GM12878 (cell line): Measurements from ENCODE around the gene NEK7. TPM values are rescaled to one million over a fixed set of nuclear protein-coding genes. Genes with fewer than 3 reads are reported as not detected.
A peak's percentile ranks its signal among the peaks of the same experiment; 100 is the strongest.

Source experiments
- ATAC-seq: fragments of 200-7000 bp; cut with Tn5 transposase; 3 replicates; pipeline ENCODE4 v1.9.1; 2020; ENCODE audit warnings: mild to moderate bottlenecking, moderate library complexity
- BruUV-seq: library from RNA; stranded (reverse); fragments of 400-500 nt; replicated peaks from 2 replicates; lab custom pipeline; 2021; lab: Mats Ljungman, UMichigan
- CTCF ChIA-PET: fragments of 300-600 bp; sonication (Branson Sonifier 250); formaldehyde crosslinking; extraction: SDS; loops from one replicate; lab custom pipeline; 2021; ENCODE audit warnings: inconsistent platforms; lab: Yijun Ruan, JAX
- POLR2A ChIA-PET: fragments of 350-600 bp; formaldehyde crosslinking; extraction: SDS; loops from one replicate; lab custom pipeline; 2021; ENCODE audit warnings: inconsistent platforms; lab: Charles Lee
- RAD21 ChIA-PET: fragments of 300-600 bp; sonication (Branson Sonifier 250); formaldehyde crosslinking; loops from one replicate; lab custom pipeline; 2023; ENCODE audit warnings: antibody characterized with exemption; ENCODE audit not compliant: unreplicated experiment; lab: Charles Lee
- SMC1A ChIA-PET: fragments of 300-600 bp; sonication (Branson Sonifier 250); formaldehyde crosslinking; loops from one replicate; lab custom pipeline; 2023; ENCODE audit not compliant: unreplicated experiment, uncharacterized antibody; lab: Charles Lee
- DNase-seq: peaks from one replicate; pipeline ENCODE4 v3.0.0-alpha.2; 2011; ENCODE audit warnings: low read depth, low spot score
- FAIRE-seq: peaks from 3 replicates; lab custom pipeline; 2011; peaks lifted over from hg19 to GRCh38; lab: Jason Lieb, UNC
- H2AFZ ChIP-seq: 2 replicates; pipeline ENCODE4 v1.6.0; 2011; ENCODE audit warnings: low read depth, low read length, control low read depth; ENCODE audit not compliant: control insufficient read depth
- H3K27ac ChIP-seq: 2 replicates; pipeline ENCODE4 v1.5.1; 2011; ENCODE audit warnings: control low read depth; ENCODE audit not compliant: control insufficient read depth, insufficient read depth
- H3K27me3 ChIP-seq, 2 experiments: replicated peaks in 1 of 2; 2 replicates each; pipeline versions ENCODE4 v1.6.0 to v1.6.1; 2011; ENCODE audit warnings: low read length in 1 of 2; ENCODE audit not compliant: control insufficient read depth in 2 of 2, insufficient read depth in 2 of 2
- H3K36me3 ChIP-seq, 2 experiments: 2 replicates each; pipeline ENCODE4 v1.5.1; 2011; ENCODE audit warnings: low read length in 1 of 2; ENCODE audit not compliant: control insufficient read depth in 2 of 2, insufficient read depth in 2 of 2
- H3K4me1 ChIP-seq: 2 replicates; pipeline ENCODE4 v1.6.1; 2011; ENCODE audit warnings: mild to moderate bottlenecking, low read length, moderate library complexity, mixed read lengths; ENCODE audit not compliant: control insufficient read depth, insufficient read depth
- H3K4me2 ChIP-seq: 2 replicates; pipeline ENCODE4 v1.6.0; 2011; ENCODE audit warnings: control low read depth; ENCODE audit not compliant: control insufficient read depth, insufficient read depth
- H3K4me3 ChIP-seq: fragments of 200-600 bp; sonication (generic); 2 replicates; pipeline ENCODE4 v1.5.1; 2016
- H3K79me2 ChIP-seq: 2 replicates; pipeline ENCODE4 v1.6.0; 2011; ENCODE audit warnings: low read length; ENCODE audit not compliant: control insufficient read depth, insufficient read depth
- H3K9ac ChIP-seq: 2 replicates; pipeline ENCODE4 v1.8.0; 2011; ENCODE audit warnings: low read length, control low read depth, mixed read lengths; ENCODE audit not compliant: control insufficient read depth, insufficient read depth
- H3K9me3 ChIP-seq: replicated peaks from 3 replicates; pipeline ENCODE4 v1.5.1; 2011; ENCODE audit warnings: mild to moderate bottlenecking, low read length; ENCODE audit not compliant: control insufficient read depth, insufficient read depth
- H4K20me1 ChIP-seq: 2 replicates; pipeline ENCODE4 v1.6.0; 2011; ENCODE audit not compliant: control insufficient read depth, insufficient read depth
- ATF2 ChIP-seq: IDR thresholded peaks from 2 replicates; pipeline ENCODE4 v1.6.1; 2012; ENCODE audit warnings: low read length, inconsistent platforms
- ATF7 ChIP-seq: fragments of 450-650 bp; IDR thresholded peaks from 2 replicates; pipeline ENCODE4 v1.6.1; 2016; ENCODE audit warnings: low read depth, mild to moderate bottlenecking
- CREB1 ChIP-seq: IDR thresholded peaks from 2 replicates; pipeline ENCODE4 v1.6.1; 2012; ENCODE audit warnings: low read depth, mild to moderate bottlenecking, inconsistent platforms
- EGR1 ChIP-seq, 2 experiments: IDR thresholded peaks; 1 replicate in 1 of 2; 2 replicates in 1 of 2; pipeline ENCODE4 v1.6.1; 2011 to 2012; ENCODE audit warnings: low read depth in 2 of 2, low read length in 2 of 2, borderline replicate concordance in 1 of 2, mild to moderate bottlenecking in 1 of 2, moderate library complexity in 1 of 2
- EZH2 ChIP-seq: IDR thresholded peaks from 2 replicates; pipeline ENCODE4 v1.6.1; 2012; ENCODE audit warnings: low read depth, mild to moderate bottlenecking, control low read depth, inconsistent platforms, low read length, borderline replicate concordance; ENCODE audit not compliant: control insufficient read depth
- HDAC2 ChIP-seq: fragments of 200-600 bp; sonication (generic); IDR thresholded peaks from 2 replicates; pipeline ENCODE4 v1.6.1; 2017
- MLLT1 ChIP-seq: fragments of 450-650 bp; IDR thresholded peaks from 2 replicates; pipeline ENCODE4 v1.6.1; 2016; ENCODE audit warnings: mild to moderate bottlenecking
- MXI1 ChIP-seq: fragments of 150-350 bp; IDR thresholded peaks from 2 replicates; pipeline ENCODE4 v1.6.1; 2011; ENCODE audit warnings: low read depth, mild to moderate bottlenecking, inconsistent platforms, low read length, improper control_type of control experiment
- NFXL1 ChIP-seq: fragments of 450-650 bp; IDR thresholded peaks from 2 replicates; pipeline ENCODE4 v1.6.1; 2017; ENCODE audit warnings: antibody characterized with exemption, mild to moderate bottlenecking, borderline replicate concordance
- PAX5 ChIP-seq: IDR thresholded peaks from 2 replicates; pipeline ENCODE4 v1.6.1; 2011; ENCODE audit warnings: low read depth, low read length, borderline replicate concordance
- POLR2AphosphoS5 ChIP-seq: IDR thresholded peaks from 2 replicates; pipeline ENCODE4 v1.6.1; 2011; ENCODE audit warnings: mild to moderate bottlenecking, low read length, inconsistent platforms
- REST ChIP-seq: IDR thresholded peaks from 2 replicates; pipeline ENCODE4 v1.6.1; 2012; ENCODE audit warnings: mild to moderate bottlenecking, low read depth, low read length
- SMARCA5 ChIP-seq: fragments of 450-650 bp; IDR thresholded peaks from 2 replicates; pipeline ENCODE4 v1.6.1; 2017; ENCODE audit warnings: mild to moderate bottlenecking
- SUPT20H ChIP-seq: IDR thresholded peaks from 2 replicates; pipeline ENCODE4 v1.6.1; 2011; ENCODE audit warnings: low read depth, mild to moderate bottlenecking, low read length, moderate library complexity, borderline replicate concordance; ENCODE audit not compliant: control insufficient read depth
- TARDBP ChIP-seq: IDR thresholded peaks from 2 replicates; pipeline ENCODE4 v1.6.1; 2016; ENCODE audit warnings: borderline replicate concordance
- WRNIP1 ChIP-seq: IDR thresholded peaks from 2 replicates; pipeline ENCODE4 v1.6.1; 2011; ENCODE audit warnings: low read depth, low read length, improper control_type of control experiment, borderline replicate concordance
- WGBS: methylation state at CpG from one replicate; pipeline ENCODE4 v1.1.6; 2016; ENCODE audit warnings: low lambda C conversion rate; ENCODE audit not compliant: insufficient replicate concordance, insufficient coverage; ENCODE audit errors: missing lambda C conversion rate; 5-methylcytosine and 5-hydroxymethylcytosine counted together
- in situ Hi-C: fragments of 300-500 bp; cut with MboI; formaldehyde crosslinking; loops from 9 replicates; pipeline ENCODE4 v1.14.3; 2018; ENCODE audit warnings: mixed read lengths
- intact Hi-C: fragments of 100-400 bp; cut with micrococcal nuclease; formaldehyde crosslinking; loops from one replicate; pipeline ENCODE4 v1.14.2; 2022; ENCODE audit not compliant: unreplicated experiment
- polyA plus RNA-seq, 11 experiments: library from polyadenylated mRNA; depleted of rRNA in 4 of 11; unstranded in 6 of 11; stranded (reverse) in 5 of 11; fragments of >200 nt; fragmentation: Nextera tagmentation in 4 of 11; fragmentation: Illumina TruSeq in 1 of 11; extraction: Ambion mirVana in 4 of 11; extraction: Trizol in 1 of 11; gene quantifications; 1 replicate in 1 of 11; 2 replicates in 10 of 11; pipeline versions ENCODE4 v1.2.1 to v1.2.3, GENCODE V29; 2011 to 2016; ENCODE audit warnings: inconsistent platforms in 2 of 11, missing spikeins in 2 of 11, low read depth in 1 of 11
- total RNA-seq, 4 experiments: library from RNA; depleted of rRNA in 3 of 4; stranded (reverse); fragments of >200 nt in 3 of 4; fragmentation: Illumina TruSeq in 1 of 4; extraction: Trizol in 1 of 4; gene quantifications; 2 replicates each; pipeline versions ENCODE4 v1.2.1 to v1.2.3, GENCODE V29; 2013 to 2021

Gene NEK7
- total and polyA plus RNA-seq, 10 of the 15 experiments (the other 5 are each of a cell fraction or from before 2014, with no cell fraction given), result 9.4 to 77.7 (median 24.0) TPM

GRCh38 chr1:198157847-198158725 is 1.3 kb downstream of the NEK7 start:
- POLR2A ChIA-PET, result interaction anchor here (0.9 to 3.0 kb wide), 6 partner anchors 10 to 160 kb away, joined by 3 to 17 read pairs (median 3); no protein-coding TSS in a partner anchor
- FAIRE-seq, result no peak
- CTCF ChIA-PET, result interaction anchor here (0.7 to 2.5 kb wide), 10 partner anchors 11 to 528 kb away, joined by 3 to 18 read pairs (median 4); no protein-coding TSS in a partner anchor
- ATAC-seq, result peak; percentile 9
- Histone ChIP-seq H3K27ac (peak overlapping the region; percentile 91), H2AFZ (peak overlapping the region; percentile 94), H3K79me2 (peaks cover 56% of the 10 kb centered on the region), H3K9me3 (no peaks in the 10 kb centered on the region), H3K9ac (peak overlapping the region; percentile 88), H3K4me2 (peak overlapping the region; percentile 88), H3K36me3 (no peaks in the 10 kb centered on the region), H3K27me3 (no peaks in the 10 kb centered on the region), H4K20me1 (no peaks in the 10 kb centered on the region), H3K4me1 (peaks cover 17% of the 10 kb centered on the region; the same call in 1 of the 2 replicates), H3K4me3 (peak overlapping the region; percentile 95)
- RAD21 ChIA-PET, result interaction anchor here (0.6 to 2.5 kb wide), 11 partner anchors 8 to 524 kb away, joined by 3 to 12 read pairs (median 3); no protein-coding TSS in a partner anchor
- intact Hi-C loops, result loop anchor here (2.0 to 5.0 kb wide), 5 partner anchors 45 to 524 kb away; no protein-coding TSS in a partner anchor
- no TSS peak for BruUV-seq
- no peak for DNase-seq
- SMC1A ChIA-PET, result interaction anchor here (0.6 to 2.7 kb wide), 21 partner anchors 8 to 527 kb away, joined by 3 to 18 read pairs (median 4); no protein-coding TSS in a partner anchor
- under 1% methylated on average over 17 of the region's 17 CpGs for WGBS
- in situ Hi-C loops, result no loop called here
- TF ChIP-seq EZH2, result no peak
- TF ChIP-seq MXI1, result no peak
- no peak for TF ChIP-seq ATF7
- TF ChIP-seq PAX5, result no peak
- TF ChIP-seq SMARCA5, result peak; percentile 40; the same call in 1 of the 2 replicates
- TF ChIP-seq WRNIP1, result 0 out of 2 replicates have a peak, but pooled peaks have one; percentile 33
- TF ChIP-seq CREB1, result 0 out of 2 replicates have a peak, but pooled peaks have one; percentile 34
- TF ChIP-seq NFXL1, result no peak
- TF ChIP-seq EGR1 (IDR thresholded peaks at IDR 0.05; ENCODE audit: borderline replicate concordance in 1 of 2, low read depth in 2 of 2, low read length in 2 of 2), result no peak
- TF ChIP-seq HDAC2, result no peak
- TF ChIP-seq TARDBP, result no peak
- no peak for TF ChIP-seq REST
- TF ChIP-seq MLLT1, result peak; percentile 8; the same call in 1 of the 2 replicates
- TF ChIP-seq ATF2, result no peak
- TF ChIP-seq POLR2AphosphoS5, result no peak
- TF ChIP-seq SUPT20H, result no peak
